ENCODE data around the gene USP17L13.
"Not testable (repeated sequence)": the region's sequence is repeated elsewhere in the genome, so short reads cannot be mapped to it uniquely, and the experiment has no call there.

Gene USP17L13

GRCh38 chr4:9224596-9224995 is at the start of gene USP17L13:
Gene USP17L13 (plus strand): TSS chr4:9224896. CDS start chr4:9224896, 0 bp downstream.
- in situ Hi-C loops (cut with MboI; ENCODE audit: low pct_unique_long_range_greater_than_20kb, low sequenced_read_pairs); DNase-seq: not testable (repeated sequence)

- in situ Hi-C loops (cut with MboI; ENCODE audit: low pct_unique_long_range_greater_than_20kb, low sequenced_read_pairs); DNase-seq: not testable (repeated sequence)
Observed at GRCh38 chr4:9210357-9210756, 14.3 kb upstream of the USP17L13 start, which contains the start of gene USP17L10. Gene USP17L10 (plus strand): TSS chr4:9210657. CDS start chr4:9210657, 0 bp downstream.

- in situ Hi-C loops (cut with MboI; ENCODE audit: low pct_unique_long_range_greater_than_20kb, low sequenced_read_pairs); DNase-seq: not testable (repeated sequence)
Observed at GRCh38 chr4:9214701-9215100, 10.0 kb upstream of the USP17L13 start.

- DNase-seq; in situ Hi-C loops (cut with MboI; ENCODE audit: low pct_unique_long_range_greater_than_20kb, low sequenced_read_pairs): not testable (repeated sequence)
Observed at GRCh38 chr4:9215105-9215504, 9.6 kb upstream of the USP17L13 start, which contains the start of gene USP17L11. Gene USP17L11 (plus strand): TSS chr4:9215405. CDS start chr4:9215405, 0 bp downstream.

GRCh38 chr4:9219852-9220251 is 4.8 kb upstream of the USP17L13 start, which contains the start of gene USP17L12:
Gene USP17L12 (plus strand): TSS chr4:9220152. CDS start chr4:9220152, 0 bp downstream.
- DNase-seq; in situ Hi-C loops (cut with MboI; ENCODE audit: low pct_unique_long_range_greater_than_20kb, low sequenced_read_pairs): not testable (repeated sequence)

- DNase-seq; in situ Hi-C loops (cut with MboI; ENCODE audit: low pct_unique_long_range_greater_than_20kb, low sequenced_read_pairs): not testable (repeated sequence)
Observed at GRCh38 chr4:9230249-9230648, 5.6 kb downstream of the USP17L13 start.

GRCh38 chr4:9234085-9234484 is 9.4 kb downstream of the USP17L13 start, which contains the start of gene USP17L15:
Gene USP17L15 (plus strand): TSS chr4:9234385. CDS start chr4:9234385, 0 bp downstream.
- DNase-seq; in situ Hi-C loops (cut with MboI; ENCODE audit: low pct_unique_long_range_greater_than_20kb, low sequenced_read_pairs): not testable (repeated sequence)

GRCh38 chr4:9238461-9238860 is 13.8 kb downstream of the USP17L13 start:
- in situ Hi-C loops (cut with MboI; ENCODE audit: low pct_unique_long_range_greater_than_20kb, low sequenced_read_pairs); DNase-seq: not testable (repeated sequence)

- in situ Hi-C loops (cut with MboI; ENCODE audit: low pct_unique_long_range_greater_than_20kb, low sequenced_read_pairs); DNase-seq: not testable (repeated sequence)
Observed at GRCh38 chr4:9243579-9243978, 18.9 kb downstream of the USP17L13 start, which contains the start of gene USP17L17. Gene USP17L17 (plus strand): TSS chr4:9243879. CDS start chr4:9243879, 0 bp downstream.

- in situ Hi-C loops (cut with MboI; ENCODE audit: low pct_unique_long_range_greater_than_20kb, low sequenced_read_pairs): not testable (repeated sequence)
Observed at GRCh38 chr4:9247953-9248680, 23.4 kb downstream of the USP17L13 start, which contains the start of gene USP17L18. Gene USP17L18 (plus strand): TSS chr4:9248630. CDS start chr4:9248630, 0 bp downstream.

GRCh38 chr4:9253078-9253477 is 28.4 kb downstream of the USP17L13 start, which contains the start of gene USP17L19:
Gene USP17L19 (plus strand): TSS chr4:9253378. CDS start chr4:9253378, 0 bp downstream.
- DNase-seq; in situ Hi-C loops (cut with MboI; ENCODE audit: low pct_unique_long_range_greater_than_20kb, low sequenced_read_pairs): not testable (repeated sequence)

More at GRCh38 chr4:9247953-9248680, 23.4 kb downstream of the USP17L13 start, which contains the start of gene USP17L18:
- DNase-seq: not testable (repeated sequence)

- in situ Hi-C loops (cut with MboI; ENCODE audit: low pct_unique_long_range_greater_than_20kb, low sequenced_read_pairs); DNase-seq: not testable (repeated sequence)
Observed at GRCh38 chr4:9257824-9258223, 33.1 kb downstream of the USP17L13 start, which contains the start of gene USP17L20. Gene USP17L20 (plus strand): TSS chr4:9258124. CDS start chr4:9258124, 0 bp downstream.

- in situ Hi-C loops (cut with MboI; ENCODE audit: low pct_unique_long_range_greater_than_20kb, low sequenced_read_pairs): not testable (repeated sequence)
Observed at GRCh38 chr4:9262572-9262971, 37.9 kb downstream of the USP17L13 start, which contains the start of gene USP17L21. Gene USP17L21 (plus strand): TSS chr4:9262872. CDS start chr4:9262872, 0 bp downstream.

GRCh38 chr4:9267319-9267718 is 42.6 kb downstream of the USP17L13 start, which contains the start of gene USP17L22:
Gene USP17L22 (plus strand): TSS chr4:9267619. CDS start chr4:9267619, 0 bp downstream.
- in situ Hi-C loops (cut with MboI; ENCODE audit: low pct_unique_long_range_greater_than_20kb, low sequenced_read_pairs); DNase-seq: not testable (repeated sequence)

More at GRCh38 chr4:9262572-9262971, 37.9 kb downstream of the USP17L13 start, which contains the start of gene USP17L21:
- not testable (repeated sequence) for DNase-seq

- in situ Hi-C loops (cut with MboI; ENCODE audit: low pct_unique_long_range_greater_than_20kb, low sequenced_read_pairs); DNase-seq: not testable (repeated sequence)
Observed at GRCh38 chr4:9271719-9272118, 47.0 kb downstream of the USP17L13 start.

All from KBM-7 (cell line).